Endothelial cell of umbilical vein (primary cell): ENCODE data around the gene KCTD13. TPM values are rescaled to one million over a fixed set of nuclear protein-coding genes. Genes with fewer than 3 reads are reported as not detected.

Source experiments
- BruUV-seq: library from RNA; stranded (reverse); fragments of 400-500 nt; replicated peaks from 2 replicates; lab custom pipeline; 2021; lab: Mats Ljungman, UMichigan
- CTCF ChIA-PET: fragments of 300-600, 350-600 bp; sonication (Branson Sonifier 250); formaldehyde crosslinking; loops from one replicate; lab custom pipeline; 2021; ENCODE audit warnings: antibody characterized with exemption, inconsistent platforms; lab: Charles Lee
- POLR2A ChIA-PET: fragments of 300-600, 350-600 bp; sonication (Branson Sonifier 250); formaldehyde crosslinking; loops from one replicate; lab custom pipeline; 2021; ENCODE audit warnings: antibody characterized with exemption, inconsistent platforms; lab: Charles Lee
- DNase-seq: peaks from one replicate; pipeline ENCODE4 v3.0.0-alpha.2; 2011; ENCODE audit warnings: low read depth, low spot score
- FAIRE-seq: peaks from 2 replicates; lab custom pipeline; 2011; peaks lifted over from hg19 to GRCh38; lab: Jason Lieb, UNC
- H2AFZ ChIP-seq: 2 replicates; pipeline ENCODE4 v1.6.0; 2012; ENCODE audit warnings: low read depth, low read length, control low read depth, inconsistent platforms
- H3K27ac ChIP-seq: 2 replicates; pipeline ENCODE4 v1.5.1; 2011; ENCODE audit warnings: low read depth, mild to moderate bottlenecking, control low read depth, low read length, moderate library complexity; ENCODE audit not compliant: insufficient read depth
- H3K27me3 ChIP-seq, 2 experiments: 2 replicates each; pipeline versions ENCODE4 v1.6.0 to v1.6.1; 2011; ENCODE audit warnings: low read length in 2 of 2, mixed read lengths in 1 of 2; ENCODE audit not compliant: control insufficient read depth in 2 of 2, insufficient read depth in 2 of 2
- H3K36me3 ChIP-seq, 2 experiments: 2 replicates in 1 of 2; 3 replicates in 1 of 2; pipeline ENCODE4 v1.5.1; 2011; ENCODE audit warnings: low read length in 2 of 2, mild to moderate bottlenecking in 1 of 2, moderate library complexity in 1 of 2; ENCODE audit not compliant: control insufficient read depth in 2 of 2, insufficient read depth in 2 of 2; ENCODE audit errors: extremely low read depth in 1 of 2
- H3K4me1 ChIP-seq: 3 replicates; pipeline ENCODE4 v1.5.1; 2011; ENCODE audit warnings: mild to moderate bottlenecking, low read length; ENCODE audit not compliant: control insufficient read depth, insufficient read depth; ENCODE audit errors: extremely low read depth
- H3K4me2 ChIP-seq: 2 replicates; pipeline ENCODE4 v1.6.1; 2011; ENCODE audit warnings: low read length, control low read depth, mixed read lengths; ENCODE audit not compliant: insufficient read depth
- H3K4me3 ChIP-seq, 3 experiments: fragments of 200-600 bp in 1 of 3; sonication (generic), shearing (Covaris generic) in 1 of 3; replicated peaks in 1 of 3; 2 replicates each; pipeline ENCODE4 v1.5.1; 2011 to 2016; ENCODE audit warnings: control low read depth in 3 of 3, low read length in 3 of 3, mild to moderate bottlenecking in 2 of 3, inconsistent platforms in 1 of 3, low read depth in 1 of 3, moderate library complexity in 1 of 3; ENCODE audit not compliant: insufficient read depth in 1 of 3
- H3K79me2 ChIP-seq: 2 replicates; pipeline ENCODE4 v1.6.0; 2012; ENCODE audit warnings: low read length, inconsistent platforms; ENCODE audit not compliant: control insufficient read depth, insufficient read depth
- H3K9ac ChIP-seq: replicated peaks from 2 replicates; pipeline ENCODE3; 2011; ENCODE audit warnings: low read length, control low read depth; ENCODE audit not compliant: insufficient read depth; ENCODE audit errors: extremely low read depth
- H3K9me1 ChIP-seq: replicated peaks from 3 replicates; pipeline ENCODE4 v1.6.0; 2011; ENCODE audit warnings: mild to moderate bottlenecking, low read length; ENCODE audit not compliant: control insufficient read depth, insufficient read depth; ENCODE audit errors: extremely low read depth
- H3K9me3 ChIP-seq: replicated peaks from 2 replicates; pipeline ENCODE4 v1.5.1; 2012; ENCODE audit warnings: low read length, inconsistent platforms; ENCODE audit not compliant: control insufficient read depth, insufficient read depth
- H4K20me1 ChIP-seq: replicated peaks from 2 replicates; pipeline ENCODE3; 2011; ENCODE audit warnings: mild to moderate bottlenecking, low read length; ENCODE audit not compliant: control insufficient read depth, insufficient read depth; ENCODE audit errors: extremely low read depth
- CTCF ChIP-seq, 2 donors: IDR thresholded peaks; 1 replicate in 1 of 2; 2 replicates in 1 of 2; pipeline ENCODE4 v1.5.1; 2011; ENCODE audit warnings: low read length in 2 of 2, mild to moderate bottlenecking in 2 of 2, moderate library complexity in 2 of 2, control low read depth in 1 of 2, inconsistent platforms in 1 of 2, low read depth in 1 of 2; ENCODE audit not compliant: insufficient read depth in 1 of 2; ENCODE audit errors: extremely low read depth in 1 of 2
- EZH2 ChIP-seq: IDR thresholded peaks from 2 replicates; pipeline ENCODE4 v1.6.1; 2012; ENCODE audit warnings: borderline replicate concordance, low read depth, mild to moderate bottlenecking, moderate library complexity, low read length, inconsistent platforms; ENCODE audit not compliant: severe bottlenecking
- FOS ChIP-seq: IDR thresholded peaks from 2 replicates; pipeline ENCODE4 v1.6.1; 2011; ENCODE audit warnings: mild to moderate bottlenecking, low read length, moderate library complexity, borderline replicate concordance; ENCODE audit not compliant: insufficient read depth
- GATA2 ChIP-seq: IDR thresholded peaks from 2 replicates; pipeline ENCODE4 v1.7.0; 2011; ENCODE audit warnings: low read depth, mild to moderate bottlenecking, moderate library complexity, mixed read lengths, low read length; ENCODE audit not compliant: insufficient read length, insufficient read depth
- JUN ChIP-seq: IDR thresholded peaks from 2 replicates; pipeline ENCODE4 v1.6.1; 2011; ENCODE audit warnings: borderline replicate concordance, low read depth; ENCODE audit not compliant: insufficient read length, insufficient read depth
- MAX ChIP-seq: IDR thresholded peaks from 2 replicates; pipeline ENCODE4 v1.6.1; 2011; ENCODE audit not compliant: insufficient read depth, insufficient read length
- MYC ChIP-seq: IDR thresholded peaks from one replicate; pipeline ENCODE4 v1.6.1; 2011; ENCODE audit warnings: mild to moderate bottlenecking, low read depth, low read length
- POLR2A ChIP-seq: IDR thresholded peaks from 2 replicates; pipeline ENCODE4 v1.6.1; 2012; ENCODE audit warnings: low read depth, mild to moderate bottlenecking, control low read depth, low read length
- POLR2AphosphoS5 ChIP-seq: IDR thresholded peaks from 2 replicates; pipeline ENCODE4 v1.6.1; 2012; ENCODE audit warnings: low read depth, mild to moderate bottlenecking, control low read depth, low read length, moderate library complexity; ENCODE audit not compliant: insufficient read depth
- dilution Hi-C: fragments of 300-500 bp; cut with MboI; formaldehyde crosslinking; loops from one replicate; pipeline ENCODE4 v1.15.0; 2019; ENCODE audit warnings: low sequenced_read_pairs; ENCODE audit not compliant: extremely low pct_ligation_motif_present
- intact Hi-C: fragments of 100-400 bp; cut with micrococcal nuclease; formaldehyde crosslinking; loops from one replicate; pipeline ENCODE4 v1.10.0; 2022
- polyA plus RNA-seq, 4 experiments: library from polyadenylated mRNA; depleted of rRNA in 3 of 4; stranded (reverse) in 3 of 4; unstranded in 1 of 4; fragments of >200 nt; gene quantifications; 2 replicates each; pipeline versions ENCODE4 v1.2.1 to v1.2.3, GENCODE V29; 2011 to 2012; ENCODE audit warnings: missing spikeins in 1 of 4
- total RNA-seq: library from RNA; stranded (reverse); gene quantifications from 2 replicates; pipeline ENCODE4 v1.2.3, GENCODE V29; 2021

The KCTD13 gene
- total and polyA plus RNA-seq, 2 donors (not counting 3 experiments of a cell fraction or from before 2014, with no cell fraction given) = 22.6 to 24.2 TPM

GRCh38 chr16:29908719-29909220 is 17.3 kb downstream of the KCTD13 start:
- TF ChIP-seq MAX (no peak), MYC (no peak), GATA2 (no peak), CTCF (IDR thresholded peaks at IDR 0.05; ENCODE audit: extremely low read depth in 1 of 2, insufficient read depth in 1 of 2, low read depth in 1 of 2, low read length in 2 of 2) (no peak), POLR2A (no peak), EZH2 (no peak), JUN (no peak), FOS (no peak), POLR2AphosphoS5 (no peak)
- Histone ChIP-seq H3K9me1 (no peaks in the 10 kb centered on the region), H3K4me3 (no peak overlapping the region), H3K36me3 (no peaks in the 10 kb centered on the region), H3K9me3 (no peaks in the 10 kb centered on the region), H3K9ac (no peak overlapping the region), H4K20me1 (no peaks in the 10 kb centered on the region), H3K4me2 (no peak overlapping the region), H3K4me1 (no peaks in the 10 kb centered on the region), H3K27ac (no peak overlapping the region), H3K79me2 (no peaks in the 10 kb centered on the region), H2AFZ (no peak overlapping the region), H3K27me3 (no peaks in the 10 kb centered on the region)
- ChIA-PET POLR2A (no interaction called here), CTCF (interaction anchor here (0.7 to 1.4 kb wide), 3 partner anchors 9 to 54 kb away, joined by 3 to 6 read pairs (median 3); partner anchors contain the start of genes ASPHD1 and SEZ6L2)
- FAIRE-seq (no peak), DNase-seq (no peak)
- BruUV-seq = no TSS peak
- dilution Hi-C loops = no loop called here
- intact Hi-C loops = loop anchor here (10.0 kb wide), 1 partner anchor 84 kb away; the partner anchor contains the start of gene MVP
